BE2C (cell line): Measurements from ENCODE around the gene FASTK.
"Not testable (repeated sequence)": the region's sequence is repeated elsewhere in the genome, so short reads cannot be mapped to it uniquely, and the experiment has no call there.

Experiments
- DNase-seq: peaks from one replicate; pipeline ENCODE4 v3.0.0-alpha.2; 2020
- H3K27me3 ChIP-seq: fragments of 250-450 bp; sonication (Bioruptor Pico); 2 replicates; pipeline ENCODE4 v1.5.1; 2020; ENCODE audit warnings: mild to moderate bottlenecking
- H3K36me3 ChIP-seq: fragments of 250-450 bp; sonication (Bioruptor Pico); 2 replicates; pipeline ENCODE4 v1.5.1; 2020; ENCODE audit warnings: mild to moderate bottlenecking
- H3K4me1 ChIP-seq: fragments of 250-450 bp; sonication (Bioruptor Pico); 2 replicates; pipeline ENCODE4 v1.5.1; 2020
- H3K4me3 ChIP-seq: 2 replicates; pipeline ENCODE4 v1.5.1; 2011; ENCODE audit warnings: low read depth, low read length
- H3K9me3 ChIP-seq: fragments of 250-450 bp; sonication (Bioruptor Pico); 2 replicates; pipeline ENCODE4 v1.5.1; 2020
- CTCF ChIP-seq: IDR thresholded peaks from 2 replicates; pipeline ENCODE4 v1.5.1; 2012; ENCODE audit warnings: mild to moderate bottlenecking, low read depth, low read length

The FASTK gene

GRCh38 chr7:151043959-151044358 is 36.6 kb downstream of the FASTK start:
- Histone ChIP-seq H3K36me3 (peaks cover 3% of the 10 kb centered on the region; the same call in 1 of the 2 replicates), H3K9me3 (no peaks in the 10 kb centered on the region), H3K27me3 (no peaks in the 10 kb centered on the region), H3K4me1 (peaks cover 49% of the 10 kb centered on the region), H3K4me3 (no peak overlapping the region)
- TF ChIP-seq CTCF: no peak
- no peak for DNase-seq

DNA sequence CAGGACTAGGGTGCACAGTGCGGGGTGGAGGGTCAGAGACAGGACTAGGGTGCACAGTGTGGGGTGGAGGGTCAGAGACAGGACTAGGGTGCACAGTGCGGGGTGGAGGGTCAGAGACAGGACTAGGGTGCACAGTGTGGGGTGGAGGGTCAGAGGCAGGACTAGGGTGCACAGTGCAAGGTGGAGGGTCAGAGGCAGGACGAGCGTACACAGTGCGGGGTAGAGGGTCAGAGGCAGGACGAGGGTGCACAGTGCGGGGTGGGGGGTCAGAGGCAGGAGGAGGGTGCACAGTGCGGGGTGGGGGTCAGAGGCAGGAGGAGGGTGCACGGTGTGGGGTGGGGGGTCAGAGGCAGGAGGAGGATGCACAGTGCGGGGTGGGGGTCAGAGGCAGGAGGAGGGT is 37.2 kb downstream of the FASTK start:
- not testable (repeated sequence) for H3K4me3 ChIP-seq, DNase-seq, H3K27me3 ChIP-seq, H3K36me3 ChIP-seq, H3K9me3 ChIP-seq
- H3K4me1 ChIP-seq: peaks cover 54% of the 10 kb centered on the region

GRCh38 chr7:151040616-151041375 is 39.8 kb downstream of the FASTK start:
- peaks cover 39% of the 10 kb centered on the region for H3K4me1 ChIP-seq
- no peak overlapping the region for H3K4me3 ChIP-seq
- H3K36me3 ChIP-seq: peaks cover under 1% of the 10 kb centered on the region; the same call in 1 of the 2 replicates
- no peaks in the 10 kb centered on the region for H3K27me3 ChIP-seq
- no peaks in the 10 kb centered on the region for H3K9me3 ChIP-seq
- no peak for DNase-seq
- no peak for TF ChIP-seq CTCF

DNA sequence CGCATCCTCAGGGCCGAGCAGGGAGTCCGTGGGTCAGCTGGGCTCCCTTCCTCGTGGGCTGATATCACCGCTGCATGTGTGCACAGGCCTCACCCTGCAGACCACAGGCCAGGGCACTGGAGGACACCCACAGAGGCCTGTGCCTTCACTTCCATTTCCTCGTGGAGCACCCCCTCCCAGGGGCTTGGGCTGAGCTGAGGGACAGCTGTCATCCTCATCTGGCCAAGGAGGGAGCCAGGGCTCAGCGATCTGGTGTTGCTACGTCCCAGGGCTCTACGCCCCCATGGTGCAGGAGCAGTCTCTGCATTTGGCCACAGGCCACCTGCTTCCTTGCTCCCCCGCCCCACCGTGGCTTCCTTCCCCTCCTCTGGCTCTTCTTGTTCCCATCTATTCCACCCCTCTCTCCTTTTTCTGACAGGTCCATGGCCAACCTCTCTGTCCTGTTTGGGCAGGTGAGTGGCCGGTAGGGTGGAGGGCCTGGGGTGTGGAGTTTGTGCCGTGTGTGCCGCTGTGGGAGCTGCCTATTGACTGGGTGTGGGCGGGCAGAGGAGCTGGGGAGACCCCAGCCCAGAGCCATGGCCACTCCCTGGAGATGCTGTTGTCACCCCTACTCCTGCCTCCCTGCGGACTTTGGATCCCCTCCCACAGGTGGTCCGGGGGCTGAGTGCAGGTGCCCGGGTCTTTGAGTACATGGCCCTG is 40.6 kb downstream of the FASTK start:
- peaks cover 31% of the 10 kb centered on the region for H3K4me1 ChIP-seq
- H3K27me3 ChIP-seq: no peaks in the 10 kb centered on the region
- DNase-seq: peak; percentile 66
- peaks cover 2% of the 10 kb centered on the region; the same call in 1 of the 2 replicates for H3K36me3 ChIP-seq
- H3K4me3 ChIP-seq: peak overlapping the region; percentile 16; the same call in 1 of the 2 replicates
- H3K9me3 ChIP-seq: no peaks in the 10 kb centered on the region
- TF ChIP-seq CTCF: no peak

GRCh38 chr7:151038951-151039849 is 41.4 kb downstream of the FASTK start:
- DNase-seq: peak; percentile 92
- H3K27me3 ChIP-seq: no peaks in the 10 kb centered on the region
- TF ChIP-seq CTCF: no peak
- peaks cover 28% of the 10 kb centered on the region for H3K4me1 ChIP-seq
- H3K4me3 ChIP-seq: peak overlapping the region; percentile 16; the same call in 1 of the 2 replicates
- no peaks in the 10 kb centered on the region for H3K9me3 ChIP-seq
- H3K36me3 ChIP-seq: peaks cover 7% of the 10 kb centered on the region; the same call in 1 of the 2 replicates

DNA sequence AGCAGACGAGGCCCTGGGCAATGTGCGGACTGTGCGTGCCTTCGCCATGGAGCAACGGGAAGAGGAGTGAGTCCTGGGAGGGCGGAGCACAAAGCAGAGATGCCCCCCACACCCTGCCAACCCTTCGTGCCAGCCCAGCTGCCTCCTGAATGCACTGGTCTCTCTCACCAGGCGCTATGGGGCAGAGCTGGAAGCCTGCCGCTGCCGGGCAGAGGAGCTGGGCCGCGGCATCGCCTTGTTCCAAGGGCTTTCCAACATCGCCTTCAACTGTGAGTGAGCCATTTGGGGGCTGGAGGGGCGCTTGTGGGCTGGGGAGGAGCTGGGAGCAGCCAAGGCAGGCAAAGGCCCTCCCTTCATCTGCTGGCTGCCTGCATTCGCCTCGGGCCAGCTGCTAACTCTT is 44.7 kb downstream of the FASTK start:
- DNase-seq: no peak
- Histone ChIP-seq H3K4me1 (peaks cover 28% of the 10 kb centered on the region), H3K9me3 (no peaks in the 10 kb centered on the region), H3K27me3 (no peaks in the 10 kb centered on the region), H3K36me3 (peaks cover 7% of the 10 kb centered on the region; the same call in 1 of the 2 replicates), H3K4me3 (no peak overlapping the region)
- no peak for TF ChIP-seq CTCF
